ENCODE results near the gene BCL11B. TPM values are rescaled to one million over a fixed set of nuclear protein-coding genes. Genes with fewer than 3 reads are reported as not detected.

Gene BCL11B
- total RNA-seq, 1 experiment from 2014 or later: not detected

DNA sequence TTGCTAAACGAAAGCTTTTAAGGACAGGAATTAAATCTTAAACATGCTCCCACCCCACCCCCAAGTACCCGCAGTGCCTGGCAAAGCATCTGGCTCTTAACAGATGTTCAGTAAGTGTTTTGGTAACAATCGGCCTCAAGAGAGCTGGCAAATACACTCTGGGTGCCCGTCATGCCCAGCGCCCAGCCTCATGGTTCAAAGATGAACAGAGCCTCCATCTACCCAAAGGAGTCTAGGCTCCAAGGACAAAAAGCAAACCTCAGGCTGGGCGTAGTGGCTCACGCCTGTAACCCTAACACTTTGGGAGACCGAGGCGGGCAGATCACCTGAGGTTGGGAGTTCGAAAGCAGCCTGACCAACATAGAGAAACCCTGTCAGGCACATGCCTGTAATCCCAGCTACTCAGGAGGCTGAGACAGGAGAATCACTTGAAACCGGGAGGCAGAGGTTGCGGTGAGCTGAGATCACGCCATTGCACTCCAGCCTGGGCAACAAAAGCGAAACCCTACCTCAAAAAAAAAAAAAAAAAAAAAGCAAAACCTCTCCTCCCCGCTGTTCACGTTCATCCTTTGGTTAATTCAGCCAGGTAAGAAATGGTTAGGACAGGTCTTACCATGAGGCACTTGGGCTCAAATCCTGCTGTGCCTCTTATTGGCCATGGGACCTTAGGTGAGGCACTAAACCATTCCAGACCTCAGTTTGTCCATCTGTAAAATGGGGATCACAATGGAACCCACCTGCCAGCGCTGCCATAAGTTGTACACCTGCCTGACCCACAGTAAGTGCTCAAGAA lies 151.3 kb downstream of the BCL11B start:
- in situ Hi-C loops (cut with HindIII; ENCODE audit: low sequenced_read_pairs): no loop called here
- DNase-seq (ENCODE audit: low spot score): no peak

DNA sequence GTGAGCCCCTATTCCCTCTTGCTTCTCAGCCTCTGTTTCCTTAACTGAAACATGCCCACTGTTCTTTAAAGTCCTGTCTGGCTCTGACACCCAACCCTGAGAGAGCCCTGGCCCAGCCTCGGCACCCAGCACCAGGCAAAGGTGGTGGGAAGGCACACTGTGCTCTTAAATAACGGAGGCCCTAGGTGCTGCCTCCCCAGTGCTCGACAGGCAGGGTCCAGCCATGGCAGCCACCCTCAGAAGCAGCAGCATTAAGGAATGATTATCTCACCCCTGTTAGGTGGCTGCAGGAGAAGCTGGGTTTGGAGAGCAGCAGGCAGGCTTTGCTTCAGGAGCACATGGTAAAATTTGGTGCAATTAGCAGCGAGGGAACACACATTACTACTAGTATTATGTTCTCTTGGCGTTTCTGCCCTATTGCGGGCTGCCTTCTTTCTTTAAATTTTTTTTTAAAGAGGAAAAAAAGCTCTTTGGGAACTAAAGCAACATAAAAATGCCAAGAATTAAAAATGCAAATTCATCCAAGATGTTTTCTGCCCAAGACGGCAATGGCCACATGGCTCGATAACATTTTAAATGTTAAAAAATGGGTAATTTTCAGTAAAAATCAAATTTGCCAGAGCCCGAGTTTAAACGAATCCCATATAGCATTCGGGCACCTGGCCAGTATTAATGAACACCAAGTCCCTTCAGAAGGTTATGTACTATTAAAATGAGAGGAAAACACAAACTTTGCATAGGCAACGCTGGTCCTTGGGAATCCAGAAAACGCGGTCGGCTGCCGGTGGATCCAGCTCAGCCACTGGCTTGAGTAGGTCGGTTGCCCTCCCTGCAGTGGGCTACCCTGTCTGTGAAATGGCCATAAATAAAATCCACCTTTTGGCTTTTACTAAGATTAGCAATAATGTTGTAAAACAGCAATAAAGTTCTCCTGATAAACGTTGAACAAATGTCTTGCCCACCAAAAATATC lies 152.2 kb downstream of the BCL11B start:
- DNase-seq (ENCODE audit: low spot score): no peak
- in situ Hi-C loops (cut with HindIII; ENCODE audit: low sequenced_read_pairs): no loop called here

Other genes with a start within 250 kb of the BCL11B start
- gene SETD3, start 208.7 kb upstream of the BCL11B start, total RNA-seq (2014; rRNA removed; shearing (Covaris generic)): 43.7 and 54.9 TPM in 2 replicates
- gene CCNK, start 209.2 kb upstream of the BCL11B start, total RNA-seq (2014; rRNA removed; shearing (Covaris generic)): 5.9 and 16.7 TPM in 2 replicates